Measurements from ENCODE around the gene SH3GL2. TPM values are rescaled to one million over a fixed set of nuclear protein-coding genes. Genes with fewer than 3 reads are reported as not detected.
"Not testable (repeated sequence)": the region's sequence is repeated elsewhere in the genome, so short reads cannot be mapped to it uniquely, and the experiment has no call there.

Gene SH3GL2
- total RNA-seq, 1 experiment from 2014 or later: 0.37 TPM

GRCh38 chr9:17761984-17762676, 183.3 kb downstream of the SH3GL2 start:
- Histone ChIP-seq H3K27me3 (replicated peaks) (no peaks in the 10 kb centered on the region), H3K4me3 (no peak overlapping the region), H3K27ac (no peak overlapping the region), H3K9me3 (replicated peaks) (no peaks in the 10 kb centered on the region), H3K4me1 (replicated peaks) (no peaks in the 10 kb centered on the region), H3K36me3 (no peaks in the 10 kb centered on the region)
- DNase-seq (ENCODE audit: low read depth in 1 of 2, low spot score in 2 of 2): no peak

GRCh38 chr9:17764306-17764705, 185.4 kb downstream of the SH3GL2 start:
- H3K9me3 ChIP-seq (replicated peaks): no peaks in the 10 kb centered on the region
- H3K36me3 ChIP-seq: no peaks in the 10 kb centered on the region
- no peak overlapping the region for H3K27ac ChIP-seq
- no peaks in the 10 kb centered on the region for H3K27me3 ChIP-seq (replicated peaks)
- H3K4me3 ChIP-seq: no peak overlapping the region
- DNase-seq (ENCODE audit: low read depth in 1 of 2, low spot score in 2 of 2): no peak
- no peaks in the 10 kb centered on the region for H3K4me1 ChIP-seq (replicated peaks)

GRCh38 chr9:17765131-17765530, 186.3 kb downstream of the SH3GL2 start:
- not testable (repeated sequence) for H3K36me3 ChIP-seq; H3K27me3 ChIP-seq (replicated peaks)

GRCh38 chr9:17772223-17772622, 193.4 kb downstream of the SH3GL2 start:
- H3K36me3 ChIP-seq: no peaks in the 10 kb centered on the region
- H3K9me3 ChIP-seq (replicated peaks): no peaks in the 10 kb centered on the region
- DNase-seq (ENCODE audit: low read depth in 1 of 2, low spot score in 2 of 2): no peak
- no peak overlapping the region for H3K4me3 ChIP-seq
- no peak overlapping the region for H3K27ac ChIP-seq
- H3K27me3 ChIP-seq (replicated peaks): no peaks in the 10 kb centered on the region
- no peaks in the 10 kb centered on the region for H3K4me1 ChIP-seq (replicated peaks)

More at GRCh38 chr9:17765131-17765530, 186.3 kb downstream of the SH3GL2 start:
- DNase-seq (ENCODE audit: low read depth in 1 of 2, low spot score in 2 of 2); H3K27ac ChIP-seq; H3K4me1 ChIP-seq (replicated peaks); H3K4me3 ChIP-seq; H3K9me3 ChIP-seq (replicated peaks): not testable (repeated sequence)

GRCh38 chr9:17775656-17776055, 196.8 kb downstream of the SH3GL2 start:
- DNase-seq (ENCODE audit: low read depth in 1 of 2, low spot score in 2 of 2): no peak
- H3K36me3 ChIP-seq: no peaks in the 10 kb centered on the region
- H3K9me3 ChIP-seq (replicated peaks): no peaks in the 10 kb centered on the region
- no peaks in the 10 kb centered on the region for H3K27me3 ChIP-seq (replicated peaks)
- no peak overlapping the region for H3K27ac ChIP-seq
- no peak overlapping the region for H3K4me3 ChIP-seq
- H3K4me1 ChIP-seq (replicated peaks): no peaks in the 10 kb centered on the region

GRCh38 chr9:17776735-17777134, 197.9 kb downstream of the SH3GL2 start:
- H3K36me3 ChIP-seq: no peaks in the 10 kb centered on the region
- H3K27me3 ChIP-seq (replicated peaks): no peaks in the 10 kb centered on the region
- no peak overlapping the region for H3K4me3 ChIP-seq
- H3K4me1 ChIP-seq (replicated peaks): no peaks in the 10 kb centered on the region
- H3K27ac ChIP-seq: no peak overlapping the region
- H3K9me3 ChIP-seq (replicated peaks): no peaks in the 10 kb centered on the region
- no peak for DNase-seq (ENCODE audit: low read depth in 1 of 2, low spot score in 2 of 2)

- no peaks in the 10 kb centered on the region for H3K4me1 ChIP-seq (replicated peaks)
- no peaks in the 10 kb centered on the region for H3K36me3 ChIP-seq
- H3K27ac ChIP-seq: no peak overlapping the region
- no peaks in the 10 kb centered on the region for H3K27me3 ChIP-seq (replicated peaks)
- no peak for DNase-seq (ENCODE audit: low read depth in 1 of 2, low spot score in 2 of 2)
- no peak overlapping the region for H3K4me3 ChIP-seq
- no peaks in the 10 kb centered on the region for H3K9me3 ChIP-seq (replicated peaks)
These were observed 198.6 kb downstream of the SH3GL2 start for GRCh38 chr9:17777465-17777864.

- H3K4me3 ChIP-seq: no peak overlapping the region
- H3K36me3 ChIP-seq: no peaks in the 10 kb centered on the region
- H3K27me3 ChIP-seq (replicated peaks): no peaks in the 10 kb centered on the region
- no peak overlapping the region for H3K27ac ChIP-seq
- DNase-seq (ENCODE audit: low read depth in 1 of 2, low spot score in 2 of 2): no peak
- H3K9me3 ChIP-seq (replicated peaks): no peaks in the 10 kb centered on the region
- no peaks in the 10 kb centered on the region for H3K4me1 ChIP-seq (replicated peaks)
These were observed 203.7 kb downstream of the SH3GL2 start for GRCh38 chr9:17782430-17783149.

- Histone ChIP-seq H3K4me1 (replicated peaks) (no peaks in the 10 kb centered on the region), H3K27me3 (replicated peaks) (no peaks in the 10 kb centered on the region), H3K9me3 (replicated peaks) (no peaks in the 10 kb centered on the region), H3K27ac (no peak overlapping the region), H3K4me3 (no peak overlapping the region), H3K36me3 (no peaks in the 10 kb centered on the region)
- no peak for DNase-seq (ENCODE audit: low read depth in 1 of 2, low spot score in 2 of 2)
These were observed 204.4 kb downstream of the SH3GL2 start for GRCh38 chr9:17783227-17783626.

- no peak overlapping the region for H3K27ac ChIP-seq
- no peaks in the 10 kb centered on the region for H3K4me1 ChIP-seq (replicated peaks)
- DNase-seq (ENCODE audit: low read depth in 1 of 2, low spot score in 2 of 2): no peak
- no peaks in the 10 kb centered on the region for H3K27me3 ChIP-seq (replicated peaks)
- no peaks in the 10 kb centered on the region for H3K9me3 ChIP-seq (replicated peaks)
- no peak overlapping the region for H3K4me3 ChIP-seq
- no peaks in the 10 kb centered on the region for H3K36me3 ChIP-seq
These were observed 210.4 kb downstream of the SH3GL2 start for GRCh38 chr9:17789316-17789715.

- Histone ChIP-seq H3K4me1 (replicated peaks) (no peaks in the 10 kb centered on the region), H3K27ac (no peak overlapping the region), H3K4me3 (no peak overlapping the region), H3K9me3 (replicated peaks) (no peaks in the 10 kb centered on the region), H3K36me3 (no peaks in the 10 kb centered on the region), H3K27me3 (replicated peaks) (no peaks in the 10 kb centered on the region)
- DNase-seq (ENCODE audit: low read depth in 1 of 2, low spot score in 2 of 2): no peak
These were observed 215.1 kb downstream of the SH3GL2 start for GRCh38 chr9:17793713-17794622.

GRCh38 chr9:17795744-17796143, 216.9 kb downstream of the SH3GL2 start:
- H3K9me3 ChIP-seq (replicated peaks): no peaks in the 10 kb centered on the region
- no peaks in the 10 kb centered on the region for H3K36me3 ChIP-seq
- no peak for DNase-seq (ENCODE audit: low read depth in 1 of 2, low spot score in 2 of 2)
- no peak overlapping the region for H3K4me3 ChIP-seq
- no peaks in the 10 kb centered on the region for H3K27me3 ChIP-seq (replicated peaks)
- no peak overlapping the region for H3K27ac ChIP-seq
- no peaks in the 10 kb centered on the region for H3K4me1 ChIP-seq (replicated peaks)

GRCh38 chr9:17799369-17799768, 220.5 kb downstream of the SH3GL2 start:
- H3K36me3 ChIP-seq: no peaks in the 10 kb centered on the region
- no peaks in the 10 kb centered on the region for H3K4me1 ChIP-seq (replicated peaks)
- DNase-seq (ENCODE audit: low read depth in 1 of 2, low spot score in 2 of 2): no peak
- no peaks in the 10 kb centered on the region for H3K9me3 ChIP-seq (replicated peaks)
- H3K27ac ChIP-seq: no peak overlapping the region
- no peaks in the 10 kb centered on the region for H3K27me3 ChIP-seq (replicated peaks)
- no peak overlapping the region for H3K4me3 ChIP-seq

GRCh38 chr9:17800418-17800817, 221.6 kb downstream of the SH3GL2 start:
- Histone ChIP-seq H3K4me1 (replicated peaks) (no peaks in the 10 kb centered on the region), H3K9me3 (replicated peaks) (no peaks in the 10 kb centered on the region), H3K27ac (no peak overlapping the region), H3K27me3 (replicated peaks) (no peaks in the 10 kb centered on the region), H3K36me3 (no peaks in the 10 kb centered on the region), H3K4me3 (no peak overlapping the region)
- DNase-seq (ENCODE audit: low read depth in 1 of 2, low spot score in 2 of 2): no peak
